8988T (cell line): ENCODE results near the gene CCR9.
A peak's percentile ranks its signal among the peaks of the same experiment; 100 is the strongest.

Experiments used
- DNase-seq: peaks from one replicate; pipeline ENCODE4 v3.0.0; 2011

Gene CCR9

GRCh38 chr3:45873036-45873435 lies 13.3 kb upstream of the CCR9 start:
- DNase-seq: no peak

GRCh38 chr3:45873638-45874037 lies 12.7 kb upstream of the CCR9 start:
- no peak for DNase-seq

GRCh38 chr3:45874677-45875346 lies 11.5 kb upstream of the CCR9 start:
- no peak for DNase-seq

- DNase-seq: no peak
Measured at GRCh38 chr3:45878124-45878523, 8.2 kb upstream of the CCR9 start.

GRCh38 chr3:45880725-45881077 lies 5.6 kb upstream of the CCR9 start:
- DNase-seq: no peak

- no peak for DNase-seq
Measured at GRCh38 chr3:45881078-45882022, 5.0 kb upstream of the CCR9 start.

- no peak for DNase-seq
Measured at GRCh38 chr3:45884368-45885201, 1.8 kb upstream of the CCR9 start.

- DNase-seq: no peak
Measured at GRCh38 chr3:45887285-45887684, 942 bp downstream of the CCR9 start.

- no peak for DNase-seq
Measured at GRCh38 chr3:45887759-45888511, 1.6 kb downstream of the CCR9 start.

GRCh38 chr3:45889337-45889736 lies 3.0 kb downstream of the CCR9 start:
- no peak for DNase-seq

GRCh38 chr3:45890405-45890804 lies 4.1 kb downstream of the CCR9 start:
- no peak for DNase-seq

- no peak for DNase-seq
Measured at GRCh38 chr3:45892161-45892560, 5.8 kb downstream of the CCR9 start.

- no peak for DNase-seq
Measured at GRCh38 chr3:45894015-45894414, 7.7 kb downstream of the CCR9 start.

GRCh38 chr3:45895686-45896468 lies 9.5 kb downstream of the CCR9 start:
- no peak for DNase-seq

- DNase-seq: no peak
Measured at GRCh38 chr3:45896956-45897355, 10.6 kb downstream of the CCR9 start.

- no peak for DNase-seq
Measured at GRCh38 chr3:45904931-45905330, 18.6 kb downstream of the CCR9 start.

GRCh38 chr3:45905755-45906154 lies 19.4 kb downstream of the CCR9 start:
- no peak for DNase-seq

GRCh38 chr3:45906681-45907407 lies 20.5 kb downstream of the CCR9 start:
- peak; percentile 51 for DNase-seq

- DNase-seq: no peak
Measured at GRCh38 chr3:45907769-45908705, 21.7 kb downstream of the CCR9 start.

GRCh38 chr3:45908761-45909160 lies 22.4 kb downstream of the CCR9 start:
- no peak for DNase-seq
